ENCODE data around the gene CARD11.

Gene CARD11

GRCh38 chr7:2928613-2929311 is 114.9 kb downstream of the CARD11 start:
- TF ChIP-seq POLR2AphosphoS5 (IDR thresholded peaks at IDR 0.05; ENCODE audit: low read depth, low read length) (no peak), SIN3A (IDR thresholded peaks at IDR 0.05; ENCODE audit: borderline replicate concordance, insufficient read depth, low read length) (no peak), TAF1 (IDR thresholded peaks at IDR 0.05; ENCODE audit: borderline replicate concordance, insufficient read depth, low read length) (no peak), REST (IDR thresholded peaks at IDR 0.05; ENCODE audit: insufficient read depth in 1 of 2, low read depth in 2 of 2, low read length in 2 of 2) (no peak), FOXP2 (optimal IDR thresholded peaks at IDR 0.05; ENCODE audit: borderline replicate concordance, extremely low read depth, extremely low read length, insufficient read depth) (no peak)

GRCh38 chr7:2928256-2928612 is 115.4 kb downstream of the CARD11 start:
- TF ChIP-seq FOXP2 (optimal IDR thresholded peaks at IDR 0.05; ENCODE audit: borderline replicate concordance, extremely low read depth, extremely low read length, insufficient read depth) (no peak), SIN3A (IDR thresholded peaks at IDR 0.05; ENCODE audit: borderline replicate concordance, insufficient read depth, low read length) (no peak), TAF1 (IDR thresholded peaks at IDR 0.05; ENCODE audit: borderline replicate concordance, insufficient read depth, low read length) (no peak), POLR2AphosphoS5 (IDR thresholded peaks at IDR 0.05; ENCODE audit: low read depth, low read length) (no peak), REST (IDR thresholded peaks at IDR 0.05; ENCODE audit: insufficient read depth in 1 of 2, low read depth in 2 of 2, low read length in 2 of 2) (no peak)

GRCh38 chr7:2927592-2927991 is 116.1 kb downstream of the CARD11 start:
- TF ChIP-seq REST (IDR thresholded peaks at IDR 0.05; ENCODE audit: insufficient read depth in 1 of 2, low read depth in 2 of 2, low read length in 2 of 2) (no peak), SIN3A (IDR thresholded peaks at IDR 0.05; ENCODE audit: borderline replicate concordance, insufficient read depth, low read length) (no peak), POLR2AphosphoS5 (IDR thresholded peaks at IDR 0.05; ENCODE audit: low read depth, low read length) (no peak), TAF1 (IDR thresholded peaks at IDR 0.05; ENCODE audit: borderline replicate concordance, insufficient read depth, low read length) (no peak), FOXP2 (optimal IDR thresholded peaks at IDR 0.05; ENCODE audit: borderline replicate concordance, extremely low read depth, extremely low read length, insufficient read depth) (no peak)

- TF ChIP-seq TAF1 (IDR thresholded peaks at IDR 0.05; ENCODE audit: borderline replicate concordance, insufficient read depth, low read length): no peak
- no peak for TF ChIP-seq SIN3A (IDR thresholded peaks at IDR 0.05; ENCODE audit: borderline replicate concordance, insufficient read depth, low read length)
- TF ChIP-seq REST (IDR thresholded peaks at IDR 0.05; ENCODE audit: insufficient read depth in 1 of 2, low read depth in 2 of 2, low read length in 2 of 2): no peak
- TF ChIP-seq FOXP2 (optimal IDR thresholded peaks at IDR 0.05; ENCODE audit: borderline replicate concordance, extremely low read depth, extremely low read length, insufficient read depth): no peak
- TF ChIP-seq POLR2AphosphoS5 (IDR thresholded peaks at IDR 0.05; ENCODE audit: low read depth, low read length): no peak
Observed at GRCh38 chr7:2926896-2927405, 116.7 kb downstream of the CARD11 start.

Measured in PFSK-1 (cell line).